HG03565 (cell line): ENCODE results near the gene FRG1.
"Not testable (repeated sequence)": the region's sequence is repeated elsewhere in the genome, so short reads cannot be mapped to it uniquely, and the experiment has no call there.

Experiments used
- ATAC-seq: cut with Tn5 transposase; IDR thresholded peaks from one replicate; pipeline ENCODE4 v1.9.1; 2021; ENCODE audit warnings: mild to moderate bottlenecking, moderate library complexity; ENCODE audit not compliant: unreplicated experiment

FRG1 gene

DNA sequence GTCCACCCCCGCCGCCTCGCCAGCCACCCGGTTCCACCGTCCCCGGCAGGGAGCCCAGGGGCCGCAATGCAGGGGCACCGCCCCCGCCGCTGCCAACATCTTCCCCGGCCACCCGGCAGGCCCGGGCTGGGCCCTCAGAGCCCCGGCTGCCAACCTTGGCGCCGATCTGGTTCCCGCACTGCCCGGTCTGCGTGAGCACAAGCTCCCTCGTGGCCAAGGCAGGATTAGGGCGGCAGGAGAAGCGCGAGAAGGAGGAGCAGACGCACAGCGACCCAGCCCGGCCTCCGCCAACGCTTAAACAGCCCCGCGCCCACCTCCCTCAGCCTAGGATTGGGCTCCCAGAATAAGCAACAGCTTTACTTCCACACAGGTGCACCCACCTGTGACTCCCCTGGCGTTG is 44.0 kb downstream of the FRG1 start:
- ATAC-seq = not testable (repeated sequence)

DNA sequence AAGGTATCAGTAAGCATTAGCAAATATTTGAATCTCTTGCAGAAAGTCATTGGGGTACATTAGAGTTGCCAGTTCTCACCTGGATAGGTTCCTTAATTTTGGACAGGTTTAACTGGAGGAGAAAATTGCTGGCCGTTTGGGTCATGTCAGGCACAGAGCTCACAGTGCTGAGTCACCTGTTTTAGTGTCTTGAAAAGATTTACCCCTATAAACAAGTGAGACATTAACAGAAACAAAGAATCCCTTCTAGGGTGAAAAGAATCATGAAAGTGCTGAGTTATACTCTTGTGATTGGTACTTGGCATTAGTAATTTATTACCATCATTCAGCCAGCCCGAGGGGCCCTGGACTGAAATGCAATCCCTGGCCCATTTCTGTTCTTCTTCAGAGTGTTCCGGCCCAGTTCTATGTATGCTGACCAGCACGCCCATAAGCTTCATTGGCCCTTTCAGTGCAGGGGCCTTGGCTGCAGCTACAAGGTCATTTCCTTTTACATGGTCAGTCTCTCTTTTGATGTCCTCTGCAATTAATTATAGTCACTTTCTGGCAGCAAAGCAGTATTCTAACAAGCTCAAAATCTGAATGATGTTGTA is 45.1 kb downstream of the FRG1 start:
- not testable (repeated sequence) for ATAC-seq

DNA sequence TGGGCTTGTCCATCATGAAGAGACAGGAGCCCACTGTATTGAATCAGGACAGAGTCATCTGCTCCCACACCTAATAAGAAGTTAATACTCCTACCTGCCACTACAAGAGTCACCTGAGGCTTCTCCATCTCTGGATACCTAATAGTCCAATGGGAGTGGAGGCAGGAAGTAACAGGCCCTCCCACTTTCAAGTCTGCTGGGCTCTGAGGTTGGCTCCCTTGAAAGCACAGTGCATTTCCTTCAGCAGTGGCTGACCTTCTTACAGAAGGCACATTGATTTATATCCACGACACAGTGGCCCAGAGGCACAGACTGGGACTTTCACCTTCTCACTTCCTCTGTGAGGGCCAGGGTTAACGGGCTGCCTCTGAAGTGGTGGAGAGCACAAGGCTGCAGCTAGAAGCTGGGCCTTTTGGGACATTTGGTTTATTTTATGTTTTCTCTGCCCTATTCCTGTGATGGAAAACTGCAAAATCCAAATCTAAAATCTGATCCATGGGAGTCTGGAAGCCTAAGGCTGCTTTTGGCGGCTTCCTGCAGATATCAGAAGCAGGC is 48.3 kb downstream of the FRG1 start:
- ATAC-seq = no peak

DNA sequence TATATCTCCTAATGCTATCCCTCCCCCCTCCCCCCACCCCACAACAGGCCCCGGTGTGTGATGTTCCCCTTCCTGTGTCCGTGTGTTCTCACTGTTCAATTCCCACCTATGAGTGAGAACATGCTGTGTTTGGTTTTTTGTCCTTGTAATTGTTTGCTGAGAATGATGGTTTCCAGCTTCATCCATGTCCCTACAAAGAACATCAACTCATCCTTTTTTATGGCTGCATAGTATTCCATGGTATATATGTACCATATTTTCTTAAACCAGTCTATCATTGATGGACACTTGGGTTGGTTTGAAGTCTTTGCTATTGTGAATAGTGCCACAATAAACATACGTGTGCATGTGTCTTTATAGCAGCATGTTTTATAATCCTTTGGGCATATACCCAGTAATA is 49.3 kb downstream of the FRG1 start:
- ATAC-seq = not testable (repeated sequence)
